Suprapubic skin (tissue), 3 donors: ENCODE results near the gene KHSRP.

ENCODE experiments used
- POLR2A ChIP-seq, 2 donors: fragments of 450-650 bp; IDR thresholded peaks; one replicate each; pipeline ENCODE4 v1.6.1; 2017; ENCODE audit warnings: antibody characterized with exemption in 2 of 2, mild to moderate bottlenecking in 2 of 2, moderate library complexity in 2 of 2
- TF ChIP-seq, protein P1 (sequence below), 2 donors: fragments of 200-600 bp in 1 of 2; fragments of 450-650 bp in 1 of 2; sonication (generic) in 1 of 2; IDR thresholded peaks; one replicate each; pipeline ENCODE4 v1.5.1; 2016 to 2019; ENCODE audit warnings: antibody characterized with exemption in 2 of 2, mild to moderate bottlenecking in 1 of 2, moderate library complexity in 1 of 2

DNA sequence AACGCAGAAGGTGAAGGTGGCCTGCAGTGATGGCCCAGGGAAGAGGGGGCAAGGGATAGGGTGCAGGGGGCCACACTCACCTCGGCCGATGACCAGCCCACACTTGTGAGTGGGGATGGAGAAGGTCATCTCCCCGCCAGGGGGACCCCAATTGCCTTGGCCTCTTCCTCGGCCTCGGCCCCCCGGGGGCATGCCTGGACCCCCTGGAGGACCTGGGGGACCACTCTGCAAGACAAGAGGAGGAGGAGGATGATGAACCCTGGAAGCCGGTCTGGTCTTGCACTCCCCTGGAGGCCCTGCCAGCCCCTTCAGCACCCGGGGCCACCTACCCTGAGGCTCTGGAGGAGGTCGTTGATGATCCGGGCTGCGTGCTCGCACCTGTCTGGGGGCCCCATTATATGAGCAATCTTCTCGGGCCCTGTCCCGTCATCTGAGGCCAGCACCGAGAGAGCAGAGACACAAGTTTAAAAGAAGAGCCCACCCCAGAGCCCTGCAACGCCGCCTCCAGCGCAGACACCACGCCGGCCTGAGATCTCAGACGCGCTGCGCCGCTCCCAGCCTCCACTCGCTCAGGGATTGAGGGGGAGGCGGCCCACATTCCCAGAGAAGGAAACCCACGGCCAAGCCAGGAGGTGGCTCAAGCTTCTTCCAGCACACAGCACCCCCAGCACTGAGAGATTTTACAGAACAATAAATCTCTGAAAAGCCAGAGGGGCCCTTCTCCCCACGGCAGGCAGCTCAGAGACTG is 7.8 kb downstream of the KHSRP start:
- TF ChIP-seq, protein P1, sequence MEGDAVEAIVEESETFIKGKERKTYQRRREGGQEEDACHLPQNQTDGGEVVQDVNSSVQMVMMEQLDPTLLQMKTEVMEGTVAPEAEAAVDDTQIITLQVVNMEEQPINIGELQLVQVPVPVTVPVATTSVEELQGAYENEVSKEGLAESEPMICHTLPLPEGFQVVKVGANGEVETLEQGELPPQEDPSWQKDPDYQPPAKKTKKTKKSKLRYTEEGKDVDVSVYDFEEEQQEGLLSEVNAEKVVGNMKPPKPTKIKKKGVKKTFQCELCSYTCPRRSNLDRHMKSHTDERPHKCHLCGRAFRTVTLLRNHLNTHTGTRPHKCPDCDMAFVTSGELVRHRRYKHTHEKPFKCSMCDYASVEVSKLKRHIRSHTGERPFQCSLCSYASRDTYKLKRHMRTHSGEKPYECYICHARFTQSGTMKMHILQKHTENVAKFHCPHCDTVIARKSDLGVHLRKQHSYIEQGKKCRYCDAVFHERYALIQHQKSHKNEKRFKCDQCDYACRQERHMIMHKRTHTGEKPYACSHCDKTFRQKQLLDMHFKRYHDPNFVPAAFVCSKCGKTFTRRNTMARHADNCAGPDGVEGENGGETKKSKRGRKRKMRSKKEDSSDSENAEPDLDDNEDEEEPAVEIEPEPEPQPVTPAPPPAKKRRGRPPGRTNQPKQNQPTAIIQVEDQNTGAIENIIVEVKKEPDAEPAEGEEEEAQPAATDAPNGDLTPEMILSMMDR (IDR thresholded peaks at IDR 0.05) = no peak
- no peak for TF ChIP-seq POLR2A (IDR thresholded peaks at IDR 0.05)
